HepG2 (cell line): ENCODE measurements around the gene FSIP1. TPM values are rescaled to one million over a fixed set of nuclear protein-coding genes. Genes with fewer than 3 reads are reported as not detected.

ENCODE experiments used
- ATAC-seq: fragments of 200-7000 bp; cut with Tn5 transposase; 3 replicates; pipeline ENCODE4 v1.9.1; 2020; ENCODE audit warnings: mild to moderate bottlenecking, moderate library complexity
- BruUV-seq: library from RNA; stranded (reverse); fragments of 400-500 nt; replicated peaks from 2 replicates; lab custom pipeline; 2021; lab: Mats Ljungman, UMichigan
- CTCF ChIA-PET: fragments of 300-600 bp; formaldehyde crosslinking; extraction: SDS; loops from one replicate; lab custom pipeline; 2021; ENCODE audit warnings: low total read pairs, inconsistent platforms, low intra/inter-chr PET ratio; lab: Yijun Ruan, JAX
- POLR2A ChIA-PET: fragments of 350-600 bp; sonication (Branson Sonifier 250); formaldehyde crosslinking; loops from one replicate; lab custom pipeline; 2020; ENCODE audit warnings: antibody characterized with exemption, inconsistent platforms; lab: Yijun Ruan, JAX
- DNase-seq: peaks from one replicate; pipeline ENCODE4 v3.0.0-alpha.2; 2015; ENCODE audit warnings: low spot score
- FAIRE-seq: peaks from 3 replicates; lab custom pipeline; 2011; peaks lifted over from hg19 to GRCh38; lab: Jason Lieb, UNC
- H2AFZ ChIP-seq: one replicate; pipeline ENCODE4 v1.6.1; 2011; ENCODE audit warnings: low read length, inconsistent platforms
- H3K27ac ChIP-seq: fragments of 300-600 bp; 3 replicates; pipeline ENCODE4 v1.8.0; 2011; ENCODE audit warnings: mixed run types, mild to moderate bottlenecking, mixed read lengths, low read length, inconsistent platforms; ENCODE audit not compliant: insufficient read depth; ENCODE audit errors: extremely low read length
- H3K27me3 ChIP-seq, 2 experiments: fragments of 200-600 bp in 1 of 2; 2 replicates in 1 of 2; 3 replicates in 1 of 2; pipeline versions ENCODE4 v1.6.0 to v1.8.0; 2011; ENCODE audit warnings: low read length in 2 of 2, mild to moderate bottlenecking in 2 of 2, moderate library complexity in 2 of 2, inconsistent platforms in 1 of 2; ENCODE audit not compliant: insufficient read depth in 2 of 2, control insufficient read depth in 1 of 2
- H3K36me3 ChIP-seq, 2 experiments: fragments of 200-600 bp in 1 of 2; replicated peaks in 1 of 2; 2 replicates in 1 of 2; 3 replicates in 1 of 2; pipeline versions ENCODE4 v1.5.1 to v1.8.0; 2011; ENCODE audit warnings: low read length in 2 of 2, inconsistent platforms in 1 of 2; ENCODE audit not compliant: insufficient read depth in 2 of 2, control insufficient read depth in 1 of 2
- H3K4me1 ChIP-seq: 2 replicates; pipeline ENCODE4 v1.5.1; 2012; ENCODE audit warnings: low read length, inconsistent platforms; ENCODE audit not compliant: insufficient read depth
- H3K4me2 ChIP-seq: 2 replicates; pipeline ENCODE4 v1.6.0; 2011; ENCODE audit warnings: low read depth, low read length, inconsistent platforms
- H3K4me3 ChIP-seq, 3 experiments: fragments of 200-600 bp in 1 of 3; sonication (generic), shearing (Covaris generic) in 1 of 3; replicated peaks in 1 of 3; 2 replicates each; pipeline ENCODE4 v1.5.1; 2011 to 2016; ENCODE audit warnings: low read length in 3 of 3, inconsistent platforms in 2 of 3, low read depth in 2 of 3, mild to moderate bottlenecking in 2 of 3, control low read depth in 1 of 3, mixed read lengths in 1 of 3; ENCODE audit not compliant: insufficient read depth in 1 of 3
- H3K79me2 ChIP-seq: one replicate; pipeline ENCODE4 v1.6.1; 2011; ENCODE audit warnings: low read length, inconsistent platforms; ENCODE audit not compliant: insufficient read depth
- H3K9ac ChIP-seq: 2 replicates; pipeline ENCODE4 v1.6.0; 2011; ENCODE audit warnings: mild to moderate bottlenecking, low read depth, low read length, inconsistent platforms; ENCODE audit not compliant: insufficient read depth
- H3K9me3 ChIP-seq: 2 replicates; pipeline ENCODE4 v1.5.1; 2012; ENCODE audit warnings: mild to moderate bottlenecking, low read length
- H4K20me1 ChIP-seq: 2 replicates; pipeline ENCODE4 v1.6.0; 2011; ENCODE audit warnings: inconsistent platforms, mild to moderate bottlenecking, low read length, moderate library complexity; ENCODE audit not compliant: insufficient read depth
- AGO2 ChIP-seq: fragments of 200-400 bp; formaldehyde crosslinking; optimal IDR thresholded peaks from 2 replicates; pipeline ENCODE3; 2017; ENCODE audit warnings: mild to moderate bottlenecking, low read depth, low read length, moderate library complexity
- ETS1 ChIP-seq: sonication (generic); formaldehyde crosslinking; IDR thresholded peaks from 2 replicates; pipeline ENCODE4 v1.4.0; 2020; ENCODE audit warnings: missing genetic modification reagents
- GMEB1 ChIP-seq: sonication (generic); formaldehyde crosslinking; IDR thresholded peaks from 2 replicates; pipeline ENCODE4 v1.5.1; 2020; ENCODE audit warnings: missing genetic modification reagents, mild to moderate bottlenecking, borderline replicate concordance
- HBP1 ChIP-seq: IDR thresholded peaks from 2 replicates; pipeline ENCODE4 v1.6.1; 2016; ENCODE audit warnings: low read depth, control low read depth
- NKX3-1 ChIP-seq: sonication (generic); formaldehyde crosslinking; IDR thresholded peaks from 2 replicates; pipeline ENCODE4 v1.5.0; 2020; ENCODE audit warnings: missing genetic modification reagents
- POLR2A ChIP-seq, 2 experiments: IDR thresholded peaks; 2 replicates each; pipeline ENCODE4 v1.6.1; 2011; ENCODE audit warnings: low read depth in 2 of 2, low read length in 2 of 2, mild to moderate bottlenecking in 1 of 2, moderate library complexity in 1 of 2; ENCODE audit not compliant: insufficient read depth in 1 of 2
- PREB ChIP-seq: sonication (generic); formaldehyde crosslinking; IDR thresholded peaks from 2 replicates; pipeline ENCODE4 v1.4.0; 2020; ENCODE audit warnings: missing genetic modification reagents
- SCMH1 ChIP-seq: sonication (generic); formaldehyde crosslinking; IDR thresholded peaks from 2 replicates; pipeline ENCODE4 v1.9.0; 2021; ENCODE audit warnings: missing genetic modification reagents, mild to moderate bottlenecking, borderline replicate concordance
- TBX3 ChIP-seq: fragments of 450-650 bp; IDR thresholded peaks from 2 replicates; pipeline ENCODE4 v1.6.1; 2017; ENCODE audit warnings: antibody characterized with exemption, mild to moderate bottlenecking, inconsistent platforms, borderline replicate concordance
- YY1 ChIP-seq: IDR thresholded peaks from 2 replicates; pipeline ENCODE4 v1.6.1; 2011; ENCODE audit warnings: low read length, low read depth, moderate library complexity, mild to moderate bottlenecking; ENCODE audit not compliant: insufficient read depth, insufficient replicate concordance
- ZBTB38 ChIP-seq: sonication (generic); formaldehyde crosslinking; IDR thresholded peaks from 2 replicates; pipeline ENCODE4 v1.5.1; 2020; ENCODE audit warnings: mild to moderate bottlenecking, missing genetic modification reagents
- ZNF20 ChIP-seq: sonication (generic); formaldehyde crosslinking; IDR thresholded peaks from 2 replicates; pipeline ENCODE4 v1.4.0; 2020; ENCODE audit warnings: mild to moderate bottlenecking, moderate library complexity, missing genetic modification reagents
- ZNF281 ChIP-seq: sonication (generic); formaldehyde crosslinking; IDR thresholded peaks from 2 replicates; pipeline ENCODE4 v1.4.0; 2020; ENCODE audit warnings: missing genetic modification reagents, borderline replicate concordance
- WGBS: methylation state at CpG from one replicate; pipeline ENCODE4 v1.1.6; 2017; ENCODE audit warnings: low lambda C conversion rate; 5-methylcytosine and 5-hydroxymethylcytosine counted together
- in situ Hi-C: cut with HindIII; loops from 2 replicates; pipeline ENCODE4 v1.10.0; 2017; ENCODE audit warnings: low pct_unique_long_range_greater_than_20kb; ENCODE audit not compliant: extremely low pct_ligation_motif_present
- intact Hi-C: fragments of 100-400 bp; cut with micrococcal nuclease; formaldehyde crosslinking; loops from one replicate; pipeline ENCODE4 v1.10.0; 2022; ENCODE audit not compliant: unreplicated experiment
- polyA plus RNA-seq, 8 experiments: library from polyadenylated mRNA; depleted of rRNA in 3 of 8; stranded (reverse) in 7 of 8; unstranded in 1 of 8; fragments of >200 nt; fragmentation: Illumina TruSeq in 4 of 8; extraction: Trizol in 4 of 8; gene quantifications; 2 replicates each; pipeline versions ENCODE4 v1.2.1 to v1.2.3, GENCODE V29; 2011 to 2016; ENCODE audit warnings: low read depth in 4 of 8, missing spikeins in 1 of 8, mixed read lengths in 1 of 8; ENCODE audit not compliant: insufficient read depth in 1 of 8
- total RNA-seq, 5 experiments: library from RNA; depleted of rRNA; stranded (reverse); fragments of >200 nt; fragmentation: Illumina TruSeq; extraction: Trizol; gene quantifications; 2 replicates each; pipeline ENCODE4 v1.2.3, GENCODE V29; 2016; ENCODE audit warnings: low read depth in 1 of 5

FSIP1 gene
- total and polyA plus RNA-seq, 2 of the 13 experiments (the other 11 are each of a cell fraction or from before 2014, with no cell fraction given) = 0.18 TPM; not detected in 1

- intact Hi-C loops = loop anchor here (5.0 kb wide), 1 partner anchor 174 kb away; no protein-coding TSS in a partner anchor
- Histone ChIP-seq H3K27me3 (no peaks in the 10 kb centered on the region; a peak in 1 of 5 replicates), H3K4me1 (peaks cover 68% of the 10 kb centered on the region), H4K20me1 (peaks cover 13% of the 10 kb centered on the region; the same call in 1 of the 2 replicates), H3K79me2 (peaks cover 22% of the 10 kb centered on the region), H3K9me3 (no peaks in the 10 kb centered on the region), H3K4me2 (peak overlapping the region; percentile 21), H3K9ac (no peak overlapping the region), H3K27ac (no peak overlapping the region), H3K4me3 (0 out of 6 replicates have a peak overlapping the region, but pooled peaks of 1 of the 3 experiments have one; percentile 18), H2AFZ (no peak overlapping the region), H3K36me3 (peaks cover 21 to 59% of the 10 kb centered on the region in 2 experiments)
- CTCF ChIA-PET = no interaction called here
- 97% methylated on average over 9 of the region's 13 CpGs for WGBS
- in situ Hi-C loops = loop anchor here (5.0 to 10.0 kb wide), 5 partner anchors 149 to 769 kb away; no protein-coding TSS in a partner anchor
- no peak for ATAC-seq
- POLR2A ChIA-PET = interaction anchor here (1.5 kb wide), 1 partner anchor 310 kb away, joined by 4 read pairs; no protein-coding TSS in a partner anchor
- DNase-seq = peak; percentile 25
- no peak for FAIRE-seq
- no TSS peak for BruUV-seq
- TF ChIP-seq TBX3 (no peak), ZBTB38 (CRISPR knock-in tag) (0 out of 2 replicates have a peak, but pooled peaks have one; percentile 40), ETS1 (no peak), ZNF20 (no peak), HBP1 (CRISPR knock-in tag) (no peak), PREB (CRISPR knock-in tag) (no peak), ZNF281 (CRISPR knock-in tag) (no peak), GMEB1 (no peak), AGO2 (peak; percentile 25), NKX3-1 (CRISPR knock-in tag) (no peak), YY1 (no peak), SCMH1 (CRISPR knock-in tag) (no peak), POLR2A (IDR thresholded peaks at IDR 0.05; ENCODE audit: insufficient read depth in 1 of 2, low read depth in 2 of 2, low read length in 2 of 2) (0 out of 4 replicates have a peak, but pooled peaks of 1 of the 2 experiments have one; percentile 32)
Observed at GRCh38 chr15:39583596-39584265, 198.9 kb downstream of the FSIP1 start.
